ENCODE data around the gene LAMC3. TPM values are rescaled to one million over a fixed set of nuclear protein-coding genes. Genes with fewer than 3 reads are reported as not detected.

LAMC3 gene
- total RNA-seq, 1 donor from 2014 or later, result not detected

DNA sequence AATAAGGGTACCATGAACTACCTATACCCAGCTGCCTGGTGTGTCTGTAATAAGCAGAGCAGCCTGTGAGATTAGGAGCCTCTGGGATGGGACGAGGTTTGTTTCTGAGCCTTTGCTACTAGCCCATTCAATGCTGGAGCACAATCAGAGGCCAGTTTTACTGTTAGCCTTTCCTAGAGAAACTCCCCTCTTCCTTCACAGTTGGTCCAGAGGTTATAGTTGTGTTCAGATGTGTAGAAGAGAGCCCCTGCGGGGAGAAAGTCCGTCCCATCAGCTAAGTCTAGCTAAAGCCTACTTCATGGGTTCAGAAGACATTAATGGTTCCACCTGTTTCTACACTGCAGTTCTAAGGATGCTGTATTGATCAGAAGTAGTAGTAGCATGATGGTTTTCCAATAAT is 133.2 kb downstream of the LAMC3 start:
- TF ChIP-seq EZH2 (IDR thresholded peaks at IDR 0.05), result no peak
- TF ChIP-seq, protein P1, sequence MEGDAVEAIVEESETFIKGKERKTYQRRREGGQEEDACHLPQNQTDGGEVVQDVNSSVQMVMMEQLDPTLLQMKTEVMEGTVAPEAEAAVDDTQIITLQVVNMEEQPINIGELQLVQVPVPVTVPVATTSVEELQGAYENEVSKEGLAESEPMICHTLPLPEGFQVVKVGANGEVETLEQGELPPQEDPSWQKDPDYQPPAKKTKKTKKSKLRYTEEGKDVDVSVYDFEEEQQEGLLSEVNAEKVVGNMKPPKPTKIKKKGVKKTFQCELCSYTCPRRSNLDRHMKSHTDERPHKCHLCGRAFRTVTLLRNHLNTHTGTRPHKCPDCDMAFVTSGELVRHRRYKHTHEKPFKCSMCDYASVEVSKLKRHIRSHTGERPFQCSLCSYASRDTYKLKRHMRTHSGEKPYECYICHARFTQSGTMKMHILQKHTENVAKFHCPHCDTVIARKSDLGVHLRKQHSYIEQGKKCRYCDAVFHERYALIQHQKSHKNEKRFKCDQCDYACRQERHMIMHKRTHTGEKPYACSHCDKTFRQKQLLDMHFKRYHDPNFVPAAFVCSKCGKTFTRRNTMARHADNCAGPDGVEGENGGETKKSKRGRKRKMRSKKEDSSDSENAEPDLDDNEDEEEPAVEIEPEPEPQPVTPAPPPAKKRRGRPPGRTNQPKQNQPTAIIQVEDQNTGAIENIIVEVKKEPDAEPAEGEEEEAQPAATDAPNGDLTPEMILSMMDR (IDR thresholded peaks at IDR 0.05), result no peak
- no peak for TF ChIP-seq EZH2phosphoT487 (IDR thresholded peaks at IDR 0.05)

More for the DNA sequence above, 133.2 kb downstream of the LAMC3 start:
- Mint-ChIP-seq H3K27ac (no peak overlapping the region), H3K9me3 (no peaks in the 10 kb centered on the region), H3K4me1 (peaks cover 4% of the 10 kb centered on the region), H3K27me3 (ENCODE audit: insufficient read depth, low read depth) (no peaks in the 10 kb centered on the region), H3K4me3 (no peak overlapping the region), H3K36me3 (peaks cover 24% of the 10 kb centered on the region)
- Histone ChIP-seq H3K27ac (no peak overlapping the region), H3K4me3 (no peak overlapping the region), H3K27me3 (no peaks in the 10 kb centered on the region), H3K79me2 (ENCODE audit: low read depth) (no peaks in the 10 kb centered on the region), H3K9ac (peak overlapping the region; percentile 21), H3K4me2 (no peak overlapping the region), H4K20me1 (ENCODE audit: low read depth) (no peaks in the 10 kb centered on the region), H2AFZ (replicated peaks) (no peak overlapping the region), H3F3A (ENCODE audit: low read depth) (peaks cover 13% of the 10 kb centered on the region), H3K4me1 (peaks cover 8% of the 10 kb centered on the region), H3K9me3 (ENCODE audit: low read depth) (no peaks in the 10 kb centered on the region), H3K36me3 (peaks cover 7% of the 10 kb centered on the region)
- DNase-seq (ENCODE audit: low spot score), result no peak

Small RNA genes lying within 50 kb of the gene (small RNA-seq; reads per million reads assigned to genes)
- gene RF00322, result not detected
- not detected for gene RNU6-881P

Other genes starting within 250 kb of the LAMC3 start
- 38.4 and 74.0 TPM in 2 replicates for gene ABL1, start 173.9 kb upstream of the LAMC3 start, total RNA-seq (ENCODE audit: low replicate concordance)
- gene QRFP, start 112.4 kb upstream of the LAMC3 start, total RNA-seq (ENCODE audit: low replicate concordance), result not detected in 2 replicates
- gene FIBCD1, start 69.9 kb upstream of the LAMC3 start, total RNA-seq (ENCODE audit: low replicate concordance), result 1.8 and 7.2 TPM in 2 replicates
- gene AIF1L, start 87.4 kb downstream of the LAMC3 start, total RNA-seq (ENCODE audit: low replicate concordance), result 69.0 and 95.1 TPM in 2 replicates
- gene NUP214, start 116.4 kb downstream of the LAMC3 start, total RNA-seq (ENCODE audit: low replicate concordance), result 21.1 and 37.6 TPM in 2 replicates

Measured in neural progenitor cell (in vitro differentiated cells).